Coronary artery (tissue), 2 donors: Measurements from ENCODE around the gene EVC2.

Experiments used
- DNase-seq: peaks from one replicate; pipeline ENCODE4 v3.0.0-alpha.2; 2017; ENCODE audit warnings: low spot score
- H3K27ac ChIP-seq, 2 donors: fragments of 200-600 bp; sonication (generic); one replicate each; pipeline ENCODE4 v1.5.1; 2016 to 2019
- H3K4me3 ChIP-seq: fragments of 200-600 bp; sonication (generic); 2 replicates; pipeline ENCODE4 v1.5.1; 2016; ENCODE audit warnings: mild to moderate bottlenecking, moderate library complexity
- TF ChIP-seq, protein P1 (sequence below): fragments of 200-600 bp; sonication (generic); IDR thresholded peaks from one replicate; pipeline ENCODE4 v1.5.1; 2019; ENCODE audit warnings: antibody characterized with exemption

The EVC2 gene

DNA sequence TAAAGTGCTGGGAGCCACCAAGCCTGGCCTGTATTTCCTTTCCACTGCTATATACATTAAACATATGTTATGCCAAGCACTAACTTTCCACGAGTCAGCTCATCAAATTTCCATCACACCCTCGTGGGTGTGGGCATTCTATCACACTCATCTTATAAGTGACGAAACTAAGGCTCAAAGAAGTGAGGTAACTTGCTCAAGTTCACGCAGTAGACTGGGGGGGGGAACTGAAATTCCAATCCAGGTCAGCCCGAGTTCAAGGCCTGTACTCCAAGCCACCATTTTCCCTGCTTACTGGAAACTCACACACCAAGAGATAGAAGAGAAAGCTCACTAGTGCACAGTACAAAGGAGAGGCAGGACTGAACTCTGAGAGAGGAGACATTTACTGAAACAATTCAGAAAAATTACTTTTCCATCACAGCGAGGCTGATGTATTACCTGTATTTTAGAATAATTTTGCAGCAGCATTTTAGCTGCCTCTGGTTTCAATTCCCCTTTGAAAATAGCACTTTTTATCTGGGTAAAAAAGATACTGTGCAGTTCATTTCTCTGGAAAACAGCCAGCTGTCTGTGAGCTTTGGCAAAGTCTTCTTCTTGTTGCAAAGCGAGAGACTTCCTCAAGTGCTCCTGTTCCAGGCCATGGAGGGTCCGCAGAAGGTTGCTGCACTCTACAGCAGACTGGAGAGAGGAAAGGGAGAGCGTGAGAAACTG is 76.8 kb downstream of the EVC2 start:
- Histone ChIP-seq H3K27ac (no peak overlapping the region), H3K4me3 (no peak overlapping the region)
- no peak for DNase-seq
- TF ChIP-seq, protein P1, sequence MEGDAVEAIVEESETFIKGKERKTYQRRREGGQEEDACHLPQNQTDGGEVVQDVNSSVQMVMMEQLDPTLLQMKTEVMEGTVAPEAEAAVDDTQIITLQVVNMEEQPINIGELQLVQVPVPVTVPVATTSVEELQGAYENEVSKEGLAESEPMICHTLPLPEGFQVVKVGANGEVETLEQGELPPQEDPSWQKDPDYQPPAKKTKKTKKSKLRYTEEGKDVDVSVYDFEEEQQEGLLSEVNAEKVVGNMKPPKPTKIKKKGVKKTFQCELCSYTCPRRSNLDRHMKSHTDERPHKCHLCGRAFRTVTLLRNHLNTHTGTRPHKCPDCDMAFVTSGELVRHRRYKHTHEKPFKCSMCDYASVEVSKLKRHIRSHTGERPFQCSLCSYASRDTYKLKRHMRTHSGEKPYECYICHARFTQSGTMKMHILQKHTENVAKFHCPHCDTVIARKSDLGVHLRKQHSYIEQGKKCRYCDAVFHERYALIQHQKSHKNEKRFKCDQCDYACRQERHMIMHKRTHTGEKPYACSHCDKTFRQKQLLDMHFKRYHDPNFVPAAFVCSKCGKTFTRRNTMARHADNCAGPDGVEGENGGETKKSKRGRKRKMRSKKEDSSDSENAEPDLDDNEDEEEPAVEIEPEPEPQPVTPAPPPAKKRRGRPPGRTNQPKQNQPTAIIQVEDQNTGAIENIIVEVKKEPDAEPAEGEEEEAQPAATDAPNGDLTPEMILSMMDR: no peak

DNA sequence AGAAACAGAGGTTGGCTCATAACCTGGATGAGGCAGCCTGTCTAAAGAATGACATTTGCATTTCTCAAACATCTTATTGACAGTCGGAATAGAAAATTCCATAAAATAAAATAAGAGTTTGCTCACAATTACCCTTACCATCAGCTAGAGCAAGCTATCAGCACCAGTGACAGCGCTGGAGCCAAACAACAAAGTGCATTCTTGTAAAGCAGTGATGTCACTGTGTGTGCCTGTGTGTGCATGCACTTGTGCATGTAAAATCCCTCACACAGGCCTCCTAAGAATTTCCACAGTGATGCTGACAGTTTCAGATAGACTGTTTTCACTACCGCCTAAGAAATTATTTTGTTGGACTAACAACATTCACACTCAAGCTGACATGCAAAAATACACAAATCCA is 77.6 kb downstream of the EVC2 start:
- no peak overlapping the region for H3K4me3 ChIP-seq
- no peak overlapping the region for H3K27ac ChIP-seq
- DNase-seq: no peak
- TF ChIP-seq, protein P1: no peak

DNA sequence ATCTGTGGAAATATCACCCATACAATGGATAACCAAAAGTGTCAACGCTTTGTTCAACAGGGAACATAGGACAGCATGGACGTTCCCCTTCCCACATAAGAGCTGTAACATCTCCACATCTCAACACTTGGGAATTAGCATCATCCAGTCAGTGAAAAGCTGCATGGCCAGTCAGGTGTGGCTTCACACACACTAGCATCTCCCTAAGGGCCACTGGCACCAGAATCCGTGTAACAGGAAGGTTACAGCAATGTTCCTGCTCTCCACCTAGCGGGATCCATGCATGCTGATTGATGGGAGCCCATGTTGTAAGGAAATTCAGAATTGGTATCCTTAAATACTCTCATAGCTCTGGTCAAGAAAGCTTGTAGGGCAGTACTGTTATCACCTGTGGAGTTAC is 78.8 kb downstream of the EVC2 start:
- no peak overlapping the region for H3K27ac ChIP-seq
- DNase-seq: no peak
- TF ChIP-seq, protein P1: no peak
- H3K4me3 ChIP-seq: no peak overlapping the region

DNA sequence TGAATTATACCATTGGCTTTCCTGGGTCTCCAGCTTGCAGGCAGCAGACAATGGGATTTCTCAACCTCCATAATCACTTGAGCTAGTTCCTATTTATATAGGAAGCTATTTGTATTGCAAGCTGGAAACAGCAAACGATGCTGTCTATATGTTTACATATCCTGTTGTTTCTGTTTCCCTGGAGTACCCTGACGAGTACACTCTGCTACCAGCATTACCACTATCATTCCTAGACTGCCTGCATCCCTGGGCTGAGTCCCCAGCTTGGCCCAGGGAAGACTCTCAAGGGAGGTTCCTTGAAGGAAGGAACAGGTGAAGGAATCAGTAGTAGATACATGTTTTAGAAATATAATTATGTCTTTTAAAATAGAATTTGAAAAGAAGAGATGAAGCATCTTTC is 81.4 kb downstream of the EVC2 start:
- TF ChIP-seq, protein P1: no peak
- no peak overlapping the region for H3K27ac ChIP-seq
- H3K4me3 ChIP-seq: no peak overlapping the region
- DNase-seq: no peak

DNA sequence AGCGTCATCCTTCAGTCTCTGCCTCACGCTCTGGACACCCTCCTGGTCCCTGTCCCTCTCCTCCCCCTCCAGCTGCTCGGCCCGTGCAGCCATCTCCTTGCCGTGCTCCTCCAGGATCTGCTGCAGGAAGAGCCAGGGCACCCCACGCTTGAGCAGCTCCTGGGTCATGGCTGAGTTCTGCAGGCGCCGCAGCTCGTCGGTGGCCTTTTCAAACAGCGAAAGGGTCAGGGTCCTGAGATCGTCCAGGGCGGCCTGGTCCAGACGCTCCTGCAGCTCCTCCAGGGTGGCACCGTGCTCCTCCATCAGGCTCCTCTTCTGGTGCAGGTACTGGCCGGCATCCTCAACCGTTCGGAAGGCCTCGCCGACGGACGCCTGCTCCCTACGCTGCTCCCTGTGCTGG is 85.8 kb downstream of the EVC2 start:
- H3K27ac ChIP-seq: no peak overlapping the region
- TF ChIP-seq, protein P1: no peak
- no peak overlapping the region for H3K4me3 ChIP-seq
- no peak for DNase-seq

DNA sequence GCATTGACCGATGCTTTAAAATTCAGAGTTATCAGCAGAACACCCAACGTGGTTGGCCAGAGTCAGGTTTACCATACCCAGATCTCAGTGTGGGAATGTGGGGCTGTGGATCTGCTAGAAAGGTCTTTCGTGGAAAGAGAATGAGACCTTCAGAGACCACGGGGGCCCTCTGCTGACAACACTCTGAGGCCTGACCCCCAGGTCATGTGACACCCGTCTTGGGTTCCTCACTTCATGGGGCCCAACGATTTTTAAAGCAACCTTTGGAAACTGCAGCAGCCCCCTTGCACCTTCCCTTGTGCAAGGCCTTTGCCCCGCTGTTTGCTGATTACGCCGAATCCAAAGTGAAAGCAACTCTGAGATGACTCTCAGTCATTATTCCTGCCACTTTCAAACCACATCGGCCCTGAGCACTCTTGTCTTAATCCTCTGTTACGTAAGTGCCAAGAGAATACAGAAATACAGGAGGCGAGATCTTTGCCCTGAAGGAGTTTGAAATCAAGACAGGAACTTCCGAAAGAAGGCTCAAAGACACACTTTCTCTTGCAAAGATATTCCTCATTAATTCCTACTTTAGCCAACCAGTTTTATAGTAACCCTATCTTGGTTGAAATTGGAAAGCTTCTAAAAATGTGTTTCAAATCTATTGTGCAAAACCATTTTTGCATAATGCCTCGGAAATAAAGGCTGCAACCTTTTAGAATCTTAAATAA is 88.3 kb downstream of the EVC2 start:
- Histone ChIP-seq H3K4me3 (no peak overlapping the region), H3K27ac (no peak overlapping the region)
- DNase-seq: no peak
- TF ChIP-seq, protein P1: no peak
